ENCODE measurements around the gene AK3. TPM values are rescaled to one million over a fixed set of nuclear protein-coding genes. Genes with fewer than 3 reads are reported as not detected.
A peak's percentile ranks its signal among the peaks of the same experiment; 100 is the strongest.

AK3 gene
- total and polyA plus RNA-seq, 4 experiments from 2014 or later: 23.1 to 47.9 (median 26.8) TPM

- peaks cover 0 to 7% of the 10 kb centered on the region in 2 donors for H3K36me3 Mint-ChIP-seq
- Histone ChIP-seq H3K36me3 (ENCODE audit: insufficient read depth, low read length) (no peaks in the 10 kb centered on the region), H3K27ac (ENCODE audit: low read depth, low read length) (peak overlapping the region; percentile 78), H3K4me3 (ENCODE audit: low read length in 2 of 2) (peak overlapping the region; percentile 79 to 84), H3K4me1 (ENCODE audit: insufficient read depth, low read length) (peaks cover 29% of the 10 kb centered on the region), H3K27me3 (ENCODE audit: insufficient read depth, low read length) (no peaks in the 10 kb centered on the region), H3K9me3 (ENCODE audit: control insufficient read depth in 1 of 2, low read length in 2 of 2) (no peaks in the 10 kb centered on the region)
- CTCF ChIA-PET (ENCODE audit: partially characterized antibody): interaction anchor here (0.8 to 10.9 kb wide), 13 partner anchors 9 to 424 kb away, joined by 3 to 152 read pairs (median 5); partner anchors contain the start of genes PLPP6, RCL1 and SPATA6L
- DNase-seq: no peak
- POLR2A ChIA-PET (ENCODE audit: partially characterized antibody): interaction anchor here (0.6 to 3.8 kb wide), 27 partner anchors 9 to 1967 kb away, joined by 3 to 44 read pairs (median 7); partner anchors contain the start of genes CDC37L1, JAK2, PLGRKT and PLPP6
- no peaks in the 10 kb centered on the region for H3K27me3 Mint-ChIP-seq
- H3K4me1 Mint-ChIP-seq: peaks cover 20 to 44% (median 32%) of the 10 kb centered on the region in 4 donors
- peak overlapping the region; percentile 91 to 97 (median 94) for H3K4me3 Mint-ChIP-seq
- peak overlapping the region; percentile 65 to 96 (median 93) for H3K27ac Mint-ChIP-seq
- H3K9me3 Mint-ChIP-seq: no peaks in the 10 kb centered on the region
- intact Hi-C loops (cut with micrococcal nuclease): loop anchor here (2.0 to 5.0 kb wide), 5 partner anchors 16 to 1213 kb away; partner anchors contain the start of genes JAK2, PLGRKT and RFX3
Observed at GRCh38 chr9:4740388-4740637, 689 bp downstream of the AK3 start.

- peaks cover 0 to 7% of the 10 kb centered on the region in 2 donors for H3K36me3 Mint-ChIP-seq
Observed at GRCh38 chr9:4739587-4740387, 1.2 kb downstream of the AK3 start.

GRCh38 chr9:4738866-4739586, 2.0 kb downstream of the AK3 start:
- POLR2A ChIA-PET (ENCODE audit: partially characterized antibody): no interaction called here
- CTCF ChIA-PET (ENCODE audit: partially characterized antibody): no interaction called here

More at GRCh38 chr9:4739587-4740387, 1.2 kb downstream of the AK3 start:
- Histone ChIP-seq H3K4me3 (ENCODE audit: low read length in 2 of 2) (peak overlapping the region; percentile 79 to 84), H3K36me3 (ENCODE audit: insufficient read depth, low read length) (no peaks in the 10 kb centered on the region), H3K9me3 (ENCODE audit: control insufficient read depth in 1 of 2, low read length in 2 of 2) (no peaks in the 10 kb centered on the region), H3K27ac (ENCODE audit: low read depth, low read length) (peak overlapping the region; percentile 78), H3K4me1 (ENCODE audit: insufficient read depth, low read length) (peaks cover 29% of the 10 kb centered on the region), H3K27me3 (ENCODE audit: insufficient read depth, low read length) (no peaks in the 10 kb centered on the region)
- peak overlapping the region; percentile 91 to 97 (median 94) for H3K4me3 Mint-ChIP-seq
- ChIA-PET POLR2A (ENCODE audit: partially characterized antibody) (interaction anchor here (0.6 to 3.8 kb wide), 24 partner anchors 10 to 1967 kb away, joined by 3 to 44 read pairs (median 7); partner anchors contain the start of genes CDC37L1, JAK2, PLGRKT and PLPP6), CTCF (ENCODE audit: partially characterized antibody) (interaction anchor here (0.8 to 10.9 kb wide), 12 partner anchors 9 to 424 kb away, joined by 3 to 152 read pairs (median 4); partner anchors contain the start of genes PLPP6, RCL1 and SPATA6L)
- no peak for DNase-seq
- intact Hi-C loops (cut with micrococcal nuclease): loop anchor here (2.0 to 5.0 kb wide), 5 partner anchors 15 to 1212 kb away; partner anchors contain the start of genes JAK2, PLGRKT and RFX3
- H3K27me3 Mint-ChIP-seq: no peaks in the 10 kb centered on the region
- peak overlapping the region; percentile 65 to 96 (median 93) for H3K27ac Mint-ChIP-seq
- H3K4me1 Mint-ChIP-seq: peaks cover 20 to 46% (median 32%) of the 10 kb centered on the region in 4 donors
- H3K9me3 Mint-ChIP-seq: no peaks in the 10 kb centered on the region

GRCh38 chr9:4734150-4734549, 6.9 kb downstream of the AK3 start:
- Mint-ChIP-seq H3K27ac (no peak overlapping the region), H3K4me3 (no peak overlapping the region), H3K4me1 (peaks cover 30 to 56% (median 37%) of the 10 kb centered on the region in 4 donors), H3K36me3 (peaks cover 2 to 8% of the 10 kb centered on the region in 2 donors), H3K27me3 (no peaks in the 10 kb centered on the region), H3K9me3 (no peaks in the 10 kb centered on the region)
- H3K36me3 ChIP-seq (ENCODE audit: insufficient read depth, low read length): no peaks in the 10 kb centered on the region
- no peaks in the 10 kb centered on the region for H3K9me3 ChIP-seq (ENCODE audit: control insufficient read depth in 1 of 2, low read length in 2 of 2)
- peaks cover 12% of the 10 kb centered on the region for H3K4me1 ChIP-seq (ENCODE audit: insufficient read depth, low read length)
- no peak overlapping the region for H3K4me3 ChIP-seq (ENCODE audit: low read length in 2 of 2)
- POLR2A ChIA-PET (ENCODE audit: partially characterized antibody): interaction anchor here (1.1 kb wide), 1 partner anchor 55 kb away, joined by 3 read pairs; the partner anchor contains the start of gene CDC37L1
- no peak for DNase-seq
- H3K27me3 ChIP-seq (ENCODE audit: insufficient read depth, low read length): no peaks in the 10 kb centered on the region
- CTCF ChIA-PET (ENCODE audit: partially characterized antibody): no interaction called here
- no peak overlapping the region for H3K27ac ChIP-seq (ENCODE audit: low read depth, low read length)
- intact Hi-C loops (cut with micrococcal nuclease): no loop called here

More at GRCh38 chr9:4738866-4739586, 2.0 kb downstream of the AK3 start:
- H3K4me1 ChIP-seq (ENCODE audit: insufficient read depth, low read length): peaks cover 29% of the 10 kb centered on the region
- no peaks in the 10 kb centered on the region for H3K36me3 ChIP-seq (ENCODE audit: insufficient read depth, low read length)
- no peaks in the 10 kb centered on the region for H3K9me3 ChIP-seq (ENCODE audit: control insufficient read depth in 1 of 2, low read length in 2 of 2)
- H3K27me3 Mint-ChIP-seq: no peaks in the 10 kb centered on the region
- intact Hi-C loops (cut with micrococcal nuclease): no loop called here
- peaks cover 0 to 7% of the 10 kb centered on the region in 2 donors for H3K36me3 Mint-ChIP-seq
- H3K9me3 Mint-ChIP-seq: no peaks in the 10 kb centered on the region
- H3K27ac ChIP-seq (ENCODE audit: low read depth, low read length): no peak overlapping the region
- H3K4me3 ChIP-seq (ENCODE audit: low read length in 2 of 2): peak overlapping the region in 1 of 2 donors; percentile 79
- H3K4me1 Mint-ChIP-seq: peaks cover 23 to 52% (median 36%) of the 10 kb centered on the region in 4 donors
- H3K27ac Mint-ChIP-seq: peak overlapping the region in 5 of 7 donors; percentile 25 to 94 (median 50)
- no peak for DNase-seq
- no peaks in the 10 kb centered on the region for H3K27me3 ChIP-seq (ENCODE audit: insufficient read depth, low read length)
- peak overlapping the region; percentile 91 to 97 (median 94) for H3K4me3 Mint-ChIP-seq

- H3K4me1 ChIP-seq (ENCODE audit: insufficient read depth, low read length): peaks cover 7% of the 10 kb centered on the region
- H3K27ac ChIP-seq (ENCODE audit: low read depth, low read length): no peak overlapping the region
- DNase-seq: no peak
- H3K27me3 ChIP-seq (ENCODE audit: insufficient read depth, low read length): no peaks in the 10 kb centered on the region
- H3K36me3 ChIP-seq (ENCODE audit: insufficient read depth, low read length): no peaks in the 10 kb centered on the region
- POLR2A ChIA-PET (ENCODE audit: partially characterized antibody): no interaction called here
- peaks cover 29 to 44% (median 32%) of the 10 kb centered on the region in 4 donors for H3K4me1 Mint-ChIP-seq
- intact Hi-C loops (cut with micrococcal nuclease): no loop called here
- H3K9me3 Mint-ChIP-seq: no peaks in the 10 kb centered on the region
- no peaks in the 10 kb centered on the region for H3K9me3 ChIP-seq (ENCODE audit: control insufficient read depth in 1 of 2, low read length in 2 of 2)
- no peak overlapping the region for H3K4me3 ChIP-seq (ENCODE audit: low read length in 2 of 2)
- CTCF ChIA-PET (ENCODE audit: partially characterized antibody): interaction anchor here (0.6 to 1.5 kb wide), 2 partner anchors 11 to 28 kb away, joined by 3 read pairs; no protein-coding TSS in a partner anchor
- no peak overlapping the region for H3K27ac Mint-ChIP-seq
- H3K27me3 Mint-ChIP-seq: no peaks in the 10 kb centered on the region
- H3K4me3 Mint-ChIP-seq: no peak overlapping the region
- peaks cover 2 to 8% of the 10 kb centered on the region in 2 donors for H3K36me3 Mint-ChIP-seq
Observed at GRCh38 chr9:4732890-4733289, 8.1 kb downstream of the AK3 start.

- intact Hi-C loops (cut with micrococcal nuclease): no loop called here
- H3K36me3 ChIP-seq (ENCODE audit: insufficient read depth, low read length): no peaks in the 10 kb centered on the region
- Mint-ChIP-seq H3K27ac (peak overlapping the region in 1 of 7 donors; percentile 17), H3K4me3 (no peak overlapping the region), H3K36me3 (peaks cover 12 to 13% of the 10 kb centered on the region in 2 donors), H3K9me3 (no peaks in the 10 kb centered on the region), H3K4me1 (peaks cover 21 to 35% (median 32%) of the 10 kb centered on the region in 4 donors), H3K27me3 (no peaks in the 10 kb centered on the region)
- ChIA-PET CTCF (ENCODE audit: partially characterized antibody) (interaction anchor here (1.4 kb wide), 1 partner anchor 258 kb away, joined by 3 read pairs; the partner anchor contains the start of gene JAK2), POLR2A (ENCODE audit: partially characterized antibody) (interaction anchor here (1.4 kb wide), 1 partner anchor 13 kb away, joined by 6 read pairs; the partner anchor contains the start of gene AK3)
- H3K9me3 ChIP-seq (ENCODE audit: control insufficient read depth in 1 of 2, low read length in 2 of 2): no peaks in the 10 kb centered on the region
- no peak overlapping the region for H3K4me3 ChIP-seq (ENCODE audit: low read length in 2 of 2)
- H3K27ac ChIP-seq (ENCODE audit: low read depth, low read length): no peak overlapping the region
- H3K4me1 ChIP-seq (ENCODE audit: insufficient read depth, low read length): no peaks in the 10 kb centered on the region
- no peaks in the 10 kb centered on the region for H3K27me3 ChIP-seq (ENCODE audit: insufficient read depth, low read length)
- DNase-seq: no peak
Observed at GRCh38 chr9:4727593-4727992, 13.4 kb downstream of the AK3 start.
